Dendritic cell treated with granulocyte-macrophage colony-stimulating factor and Interleukin-4, amounts not matched to agents 40 ng/mL and 50 ng/mL, for 4 days (primary cell): ENCODE results near the gene TSHR.
"Not testable (repeated sequence)": the region's sequence is repeated elsewhere in the genome, so short reads cannot be mapped to it uniquely, and the experiment has no call there.

Experiments
- H3K27ac Mint-ChIP-seq: one replicate; pipeline ENCODE4 v1.8.0; 2022; ENCODE audit warnings: mild to moderate bottlenecking, mixed read lengths
- H3K27me3 Mint-ChIP-seq: one replicate; pipeline ENCODE4 v1.8.0; 2022; ENCODE audit warnings: mild to moderate bottlenecking, mixed read lengths
- H3K36me3 Mint-ChIP-seq: one replicate; pipeline ENCODE4 v1.8.0; 2022; ENCODE audit warnings: low read depth, mixed read lengths
- H3K4me1 Mint-ChIP-seq: one replicate; pipeline ENCODE4 v1.8.0; 2022; ENCODE audit warnings: low read depth, mixed read lengths
- H3K4me3 Mint-ChIP-seq: one replicate; pipeline ENCODE4 v1.8.0; 2022; ENCODE audit warnings: mild to moderate bottlenecking, moderate library complexity, mixed read lengths
- H3K9me3 Mint-ChIP-seq: one replicate; pipeline ENCODE4 v1.8.0; 2022; ENCODE audit warnings: mixed read lengths
- intact Hi-C: fragments of 100-400 bp; cut with micrococcal nuclease; formaldehyde crosslinking; loops from one replicate; pipeline ENCODE4 v1.15.0; 2022

TSHR gene

DNA sequence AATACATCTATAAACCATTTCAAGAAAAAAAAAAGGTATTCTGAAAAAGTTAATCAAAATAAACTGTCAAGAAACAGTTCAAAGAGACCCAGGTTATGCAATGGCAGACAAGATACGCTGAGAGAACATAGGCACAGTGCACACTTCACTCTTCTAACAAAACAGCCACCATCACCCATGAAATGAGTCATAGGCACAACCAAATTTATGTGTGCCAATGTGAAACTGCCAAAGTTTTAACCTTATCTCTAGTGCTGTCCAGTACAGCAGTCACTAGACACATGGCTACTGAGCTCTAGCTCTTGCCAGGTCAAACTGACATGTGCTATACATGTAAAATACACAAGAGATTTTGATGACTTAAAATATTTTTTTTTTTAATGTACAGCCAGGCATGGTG lies 15.3 kb upstream of the TSHR start:
- Mint-ChIP-seq H3K4me3 (no peak overlapping the region), H3K27ac (no peak overlapping the region), H3K36me3 (peaks cover 12% of the 10 kb centered on the region), H3K27me3 (no peaks in the 10 kb centered on the region), H3K4me1 (peaks cover 21% of the 10 kb centered on the region), H3K9me3 (no peaks in the 10 kb centered on the region)
- intact Hi-C loops = no loop called here

DNA sequence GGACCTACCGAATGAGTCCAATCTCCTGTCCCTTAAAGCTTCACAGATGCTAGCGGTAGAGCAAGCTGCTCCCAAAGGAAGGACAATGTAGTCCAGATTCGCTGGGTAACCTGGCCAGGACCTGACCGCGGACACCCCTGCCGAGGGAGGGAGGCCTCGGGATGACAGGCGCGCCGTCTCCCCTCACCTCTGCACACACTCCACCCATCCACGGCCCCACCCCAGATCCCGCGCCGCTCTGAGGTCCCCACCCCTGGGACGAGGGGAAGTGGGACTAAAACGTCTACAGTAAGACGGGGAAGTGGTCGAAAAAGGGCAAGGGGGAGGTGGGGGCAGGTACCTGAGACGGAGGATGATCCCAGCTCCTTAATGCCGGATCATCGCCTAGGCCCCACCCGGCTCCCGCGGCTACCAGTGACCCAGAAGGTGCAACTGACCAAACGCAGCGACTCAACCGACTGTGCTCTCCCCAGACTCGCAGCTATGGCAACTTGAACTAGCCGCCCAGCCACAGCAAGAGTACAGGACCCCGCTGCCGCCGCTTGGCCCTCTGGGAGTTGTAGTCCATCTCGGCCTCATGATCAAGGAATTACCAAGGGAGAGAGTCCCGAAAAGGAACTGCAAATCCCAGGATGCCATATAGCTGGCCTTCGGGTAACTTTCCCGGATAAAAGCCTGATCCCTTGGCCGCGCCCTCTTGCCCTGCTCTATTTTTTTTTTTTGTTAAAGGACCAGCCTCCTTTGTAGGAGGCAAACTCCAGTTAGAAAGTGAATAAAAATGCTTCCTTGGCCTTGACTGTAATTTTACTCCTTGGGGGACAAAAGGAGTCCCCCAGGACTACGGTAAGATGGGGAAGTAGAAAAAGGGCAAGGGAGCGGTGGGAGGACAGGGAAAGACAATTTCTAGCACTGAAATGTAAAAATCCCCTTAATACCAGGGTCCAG lies 13.9 kb upstream of the TSHR start, which contains the start of gene CEP128:
Gene CEP128, minus strand, starts transcription at position 498 of the 945 bp plus-strand sequence.
- intact Hi-C loops = loop anchor here (1.0 kb wide), 1 partner anchor 280 kb away; no protein-coding TSS in a partner anchor
- Mint-ChIP-seq H3K9me3 (no peaks in the 10 kb centered on the region), H3K36me3 (peaks cover 6% of the 10 kb centered on the region), H3K27me3 (no peaks in the 10 kb centered on the region), H3K4me1 (peaks cover 21% of the 10 kb centered on the region), H3K4me3 (peak within 1 kb of the TSS; percentile 86), H3K27ac (peak within 1 kb of the TSS; percentile 82)

DNA sequence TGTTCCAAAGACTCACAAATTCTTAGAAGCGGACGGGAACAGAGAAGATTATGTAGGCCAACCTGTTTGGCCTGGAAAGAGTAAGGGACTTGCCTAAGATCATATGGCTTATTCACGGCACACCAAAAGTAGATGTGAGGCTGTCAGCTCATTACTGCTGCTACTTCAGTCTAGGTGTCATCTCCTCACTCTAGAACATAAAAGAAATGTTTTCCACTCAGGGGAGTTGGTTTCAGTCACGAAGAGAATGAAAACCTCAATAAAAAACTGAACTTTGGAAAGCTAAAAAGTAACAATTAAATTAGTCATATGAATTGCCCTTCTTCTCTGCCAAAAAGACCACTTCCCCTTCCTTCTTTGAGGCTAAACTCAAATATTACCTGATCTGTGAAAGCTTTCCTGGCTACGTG lies 13.2 kb upstream of the TSHR start:
- peaks cover 21% of the 10 kb centered on the region for H3K4me1 Mint-ChIP-seq
- peaks cover 6% of the 10 kb centered on the region for H3K36me3 Mint-ChIP-seq
- intact Hi-C loops = no loop called here
- H3K27ac Mint-ChIP-seq = peak overlapping the region; percentile 82
- no peaks in the 10 kb centered on the region for H3K9me3 Mint-ChIP-seq
- H3K27me3 Mint-ChIP-seq = no peaks in the 10 kb centered on the region
- peak overlapping the region; percentile 86 for H3K4me3 Mint-ChIP-seq

DNA sequence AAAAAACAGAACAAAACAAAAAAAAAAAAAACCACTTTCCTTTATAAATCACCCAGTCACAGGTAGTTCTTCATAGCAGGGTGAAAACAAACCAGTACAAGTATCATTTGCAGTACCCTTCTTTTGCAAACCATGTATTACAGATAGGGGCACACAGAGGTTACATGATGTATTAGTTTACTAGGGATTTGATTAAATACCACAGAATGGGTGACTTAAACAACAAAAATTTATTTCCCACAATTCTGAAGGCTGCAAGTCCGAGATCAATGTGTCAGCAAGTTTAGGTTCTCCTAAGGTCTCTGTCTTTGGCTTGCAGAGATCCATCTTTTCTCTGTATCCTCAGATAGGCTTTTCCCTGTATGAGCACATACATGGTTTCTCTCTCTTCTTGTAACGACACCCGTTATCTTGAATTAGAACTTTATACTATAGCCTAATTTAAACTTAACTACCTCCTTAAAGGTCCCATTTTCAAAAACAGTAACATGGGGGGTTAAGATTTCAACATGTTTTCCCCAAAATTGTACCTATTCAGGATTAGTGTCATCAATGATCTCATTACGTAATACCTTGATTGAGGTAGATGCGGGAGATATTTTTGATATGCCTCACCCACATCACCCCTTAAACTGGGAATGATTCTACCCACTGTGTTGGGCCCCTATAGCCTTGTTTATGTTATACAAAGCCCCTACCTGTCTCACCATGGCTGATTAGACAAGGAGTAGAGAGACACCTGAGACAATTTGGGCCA lies 10.4 kb upstream of the TSHR start:
- Mint-ChIP-seq H3K27me3 (no peaks in the 10 kb centered on the region), H3K4me3 (no peak overlapping the region), H3K36me3 (peaks cover 6% of the 10 kb centered on the region), H3K4me1 (peaks cover 21% of the 10 kb centered on the region), H3K27ac (no peak overlapping the region), H3K9me3 (no peaks in the 10 kb centered on the region)
- intact Hi-C loops = no loop called here

DNA sequence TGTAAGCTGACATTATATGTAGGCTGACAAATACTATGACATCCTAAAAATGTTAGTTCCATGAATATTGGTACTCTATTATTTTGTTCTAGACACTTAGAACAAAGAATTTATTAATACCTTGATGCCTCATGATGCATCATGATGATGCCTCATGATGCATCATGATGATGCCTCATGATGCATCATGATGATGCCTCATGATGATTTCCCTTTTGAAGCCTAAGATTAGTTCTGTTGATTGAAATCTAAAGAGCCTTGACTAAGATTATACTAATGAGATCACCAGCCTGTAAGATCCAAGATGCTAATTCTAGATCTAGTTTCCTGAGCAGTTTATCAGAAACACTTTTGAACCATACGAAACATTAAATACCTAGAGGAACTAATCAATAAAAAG lies 9.2 kb upstream of the TSHR start:
- Mint-ChIP-seq H3K27ac (no peak overlapping the region), H3K4me3 (no peak overlapping the region), H3K4me1 (peaks cover 16% of the 10 kb centered on the region), H3K9me3 (no peaks in the 10 kb centered on the region), H3K36me3 (peaks cover 4% of the 10 kb centered on the region), H3K27me3 (peaks cover 2% of the 10 kb centered on the region)
- intact Hi-C loops = no loop called here

DNA sequence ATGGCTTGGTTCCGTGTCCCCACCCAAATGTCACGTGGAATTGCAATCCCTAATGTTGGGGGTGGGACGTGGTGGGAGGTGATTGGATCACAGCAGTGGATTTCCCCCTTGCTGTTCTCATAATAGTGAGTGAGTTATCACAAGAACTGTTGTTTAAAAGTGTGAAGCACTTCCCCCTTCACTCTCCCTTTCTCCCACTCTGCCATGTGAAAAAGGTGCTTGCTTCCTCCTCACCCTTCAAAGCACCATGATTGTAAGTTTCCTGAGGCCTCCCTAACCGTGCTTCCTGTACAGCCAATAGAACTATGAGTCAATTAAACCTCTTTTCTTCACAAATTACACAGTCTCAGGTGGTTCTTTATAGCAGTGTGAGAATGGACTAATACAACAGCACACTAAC lies 8.6 kb upstream of the TSHR start:
- H3K9me3 Mint-ChIP-seq = no peaks in the 10 kb centered on the region
- peaks cover 2% of the 10 kb centered on the region for H3K27me3 Mint-ChIP-seq
- intact Hi-C loops = no loop called here
- H3K4me1 Mint-ChIP-seq = peaks cover 11% of the 10 kb centered on the region
- no peak overlapping the region for H3K27ac Mint-ChIP-seq
- H3K4me3 Mint-ChIP-seq = no peak overlapping the region
- H3K36me3 Mint-ChIP-seq = no peaks in the 10 kb centered on the region

DNA sequence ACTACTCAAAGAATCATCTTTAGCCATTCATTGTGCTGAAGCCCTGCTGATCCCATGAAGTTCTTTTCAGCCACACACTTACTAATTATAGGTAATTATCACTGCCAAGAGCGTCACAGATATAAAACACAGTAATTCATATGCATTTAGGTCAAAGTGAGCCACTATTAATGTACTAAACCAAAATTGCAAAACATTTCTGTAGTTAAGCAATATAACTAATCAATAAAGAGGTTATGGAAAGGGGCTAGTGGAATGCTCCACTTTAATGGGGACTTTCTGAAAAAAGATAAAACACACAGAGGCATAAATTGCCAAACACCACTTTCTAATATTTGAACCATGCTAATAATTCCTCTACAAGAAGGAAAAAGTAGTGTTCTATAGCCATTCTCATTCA lies 7.1 kb upstream of the TSHR start:
- peaks cover 2% of the 10 kb centered on the region for H3K27me3 Mint-ChIP-seq
- no peaks in the 10 kb centered on the region for H3K4me1 Mint-ChIP-seq
- H3K36me3 Mint-ChIP-seq = no peaks in the 10 kb centered on the region
- no peak overlapping the region for H3K27ac Mint-ChIP-seq
- H3K9me3 Mint-ChIP-seq = no peaks in the 10 kb centered on the region
- no peak overlapping the region for H3K4me3 Mint-ChIP-seq
- intact Hi-C loops = no loop called here

DNA sequence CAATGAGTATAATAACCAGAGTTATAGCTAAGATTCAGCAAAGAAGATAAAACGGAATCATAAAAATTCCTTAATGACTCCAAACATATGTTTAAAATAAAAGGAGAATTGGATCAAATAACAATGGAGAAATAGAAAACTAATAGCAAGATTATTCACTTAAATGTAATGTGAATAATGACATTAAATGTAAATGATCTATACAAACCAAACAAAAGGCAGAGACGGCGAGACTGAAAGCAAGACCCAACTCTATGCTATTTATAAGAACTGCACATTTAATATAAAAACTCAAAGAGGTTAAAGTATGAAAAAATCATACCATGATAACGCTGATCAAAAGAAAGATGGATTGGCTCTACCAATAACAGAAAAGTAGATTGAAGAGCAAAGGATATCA lies 3.9 kb upstream of the TSHR start:
- Mint-ChIP-seq H3K36me3 (no peaks in the 10 kb centered on the region), H3K27ac (no peak overlapping the region), H3K9me3 (no peaks in the 10 kb centered on the region), H3K4me1 (peaks cover 7% of the 10 kb centered on the region), H3K27me3 (peaks cover 12% of the 10 kb centered on the region), H3K4me3 (no peak overlapping the region)
- intact Hi-C loops = no loop called here

DNA sequence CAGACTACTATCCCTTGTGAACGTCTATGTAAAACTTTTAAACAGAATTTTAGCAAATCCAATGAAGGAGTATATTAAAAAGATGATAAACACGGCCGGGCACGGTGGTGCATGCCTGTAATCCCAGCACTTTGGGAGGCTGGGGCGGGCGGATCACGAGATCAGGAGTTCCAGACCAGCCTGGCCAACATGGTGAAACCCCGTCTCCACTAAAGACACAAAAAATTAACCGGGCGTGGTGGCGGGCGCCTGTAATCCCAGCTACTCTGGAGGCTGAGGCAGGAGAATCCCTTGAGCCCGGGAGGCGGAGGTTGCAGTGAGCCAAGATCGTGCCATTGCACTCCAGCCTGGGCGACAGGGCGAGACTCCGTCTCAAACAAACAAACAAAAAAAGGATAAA lies 2.2 kb upstream of the TSHR start:
- H3K4me3 Mint-ChIP-seq, H3K9me3 Mint-ChIP-seq, H3K36me3 Mint-ChIP-seq, H3K27ac Mint-ChIP-seq, intact Hi-C loops: not testable (repeated sequence)
- Mint-ChIP-seq H3K27me3 (peaks cover 12% of the 10 kb centered on the region), H3K4me1 (peaks cover 16% of the 10 kb centered on the region)

DNA sequence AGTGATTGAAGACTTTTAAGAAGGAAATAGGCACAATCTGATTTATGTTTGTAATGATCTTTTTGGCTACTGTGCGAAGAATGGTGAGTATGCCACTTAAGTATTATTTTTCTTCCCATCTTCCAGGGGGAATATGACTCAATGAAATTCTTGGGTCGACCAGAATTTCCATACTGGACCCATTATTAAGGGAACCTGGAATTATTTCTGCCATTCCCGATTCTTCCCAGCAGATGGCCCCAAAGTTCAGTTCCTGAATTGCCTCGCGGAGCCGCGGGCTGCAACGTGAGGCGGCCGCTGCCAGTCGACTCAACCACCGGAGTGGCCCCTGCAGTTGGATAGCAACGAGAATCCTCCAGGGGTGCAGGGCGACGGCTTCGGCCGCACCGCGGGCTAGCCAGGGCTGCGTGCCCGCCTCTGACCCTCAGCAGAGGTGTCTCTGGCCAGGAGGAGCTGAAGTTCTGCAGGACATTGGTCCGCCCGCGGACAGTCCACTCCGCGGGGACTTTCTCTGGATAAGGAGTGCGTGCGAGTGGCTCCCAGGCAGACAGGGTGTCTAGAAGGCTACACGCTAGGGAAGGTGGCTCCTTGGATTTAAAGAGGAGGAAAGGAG lies 628 bp upstream of the TSHR start:
- Mint-ChIP-seq H3K9me3 (no peaks in the 10 kb centered on the region), H3K27me3 (peaks cover 13% of the 10 kb centered on the region), H3K27ac (peak overlapping the region; percentile 68), H3K4me1 (peaks cover 19% of the 10 kb centered on the region), H3K36me3 (no peaks in the 10 kb centered on the region), H3K4me3 (peak overlapping the region; percentile 84)
- intact Hi-C loops = loop anchor here (1.0 to 5.0 kb wide), 4 partner anchors 33 to 508 kb away; no protein-coding TSS in a partner anchor

DNA sequence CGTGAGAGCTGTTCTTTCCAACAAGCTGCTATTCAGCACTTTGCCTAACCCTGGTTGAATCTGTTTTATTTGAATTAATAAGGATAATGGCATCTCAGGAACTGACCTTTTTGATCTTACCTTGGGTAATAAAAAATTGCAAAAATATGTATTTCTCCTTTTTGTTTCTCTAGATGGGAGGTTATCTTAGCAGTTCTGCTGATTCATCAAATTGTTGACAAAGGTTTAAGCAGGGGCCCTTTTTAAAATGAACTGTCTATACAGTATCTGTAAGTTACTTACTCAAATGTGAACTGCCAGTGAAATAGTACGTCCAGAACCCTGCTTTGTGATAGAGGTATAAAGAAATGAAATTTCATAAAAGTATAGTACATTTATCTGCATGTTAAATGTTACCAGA lies 681 bp downstream of the TSHR start:
- Mint-ChIP-seq H3K27ac (no peak overlapping the region), H3K4me1 (peaks cover 19% of the 10 kb centered on the region), H3K4me3 (no peak overlapping the region), H3K9me3 (no peaks in the 10 kb centered on the region), H3K27me3 (peaks cover 11% of the 10 kb centered on the region), H3K36me3 (no peaks in the 10 kb centered on the region)
- intact Hi-C loops = loop anchor here (5.0 kb wide), 1 partner anchor 506 kb away; no protein-coding TSS in a partner anchor

DNA sequence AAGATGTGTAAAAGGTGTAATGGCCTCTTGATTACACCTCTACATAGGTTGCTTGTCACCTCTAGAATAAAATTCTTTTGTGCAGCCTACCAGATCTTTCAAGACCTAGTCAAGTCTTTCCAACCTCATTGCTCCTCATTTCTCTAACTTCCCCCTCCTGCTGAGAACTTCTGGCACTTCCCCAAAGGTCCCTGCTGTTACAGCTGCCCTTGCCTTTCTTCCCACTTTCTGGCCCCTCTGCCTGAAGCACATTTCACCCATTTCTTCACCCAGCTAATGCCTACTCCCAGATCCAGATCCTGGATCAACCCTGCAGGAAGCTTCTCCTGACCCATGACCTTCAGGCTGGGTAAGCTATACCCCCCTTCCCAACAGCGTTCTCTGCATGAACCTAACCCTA lies 1.5 kb downstream of the TSHR start:
- H3K27me3 Mint-ChIP-seq = peaks cover 11% of the 10 kb centered on the region
- H3K4me1 Mint-ChIP-seq = peaks cover 19% of the 10 kb centered on the region
- intact Hi-C loops = loop anchor here (5.0 kb wide), 1 partner anchor 505 kb away; no protein-coding TSS in a partner anchor

DNA sequence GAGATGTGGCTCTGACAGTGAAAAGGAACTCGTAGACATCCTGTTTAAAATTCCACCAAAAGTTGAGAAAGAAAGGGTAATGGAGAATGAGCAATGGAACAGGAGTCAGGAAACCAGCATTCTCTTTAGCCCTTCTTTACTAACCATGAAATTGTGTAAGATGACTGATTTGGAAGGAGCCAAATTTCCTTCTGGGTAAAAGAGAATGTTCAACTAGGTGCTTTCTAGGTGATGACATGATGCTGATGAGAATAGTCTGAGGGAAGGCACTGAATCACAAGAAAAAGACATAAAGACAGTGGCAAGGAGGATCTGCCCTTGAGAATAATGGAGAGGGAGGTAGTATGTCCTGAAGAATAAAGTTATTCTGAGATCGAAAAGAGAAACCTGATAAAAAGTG lies 2.2 kb downstream of the TSHR start:
- intact Hi-C loops = loop anchor here (5.0 kb wide), 1 partner anchor 505 kb away; no protein-coding TSS in a partner anchor
- Mint-ChIP-seq H3K4me3 (no peak overlapping the region), H3K4me1 (peaks cover 19% of the 10 kb centered on the region), H3K36me3 (no peaks in the 10 kb centered on the region), H3K27ac (no peak overlapping the region), H3K9me3 (no peaks in the 10 kb centered on the region), H3K27me3 (peaks cover 11% of the 10 kb centered on the region)

More for the DNA sequence above, 1.5 kb downstream of the TSHR start:
- Mint-ChIP-seq H3K4me3 (no peak overlapping the region), H3K36me3 (no peaks in the 10 kb centered on the region), H3K9me3 (no peaks in the 10 kb centered on the region), H3K27ac (no peak overlapping the region)
